Osteocyte (in vitro differentiated cells): ENCODE results near the gene ABLIM1. TPM values are rescaled to one million over a fixed set of nuclear protein-coding genes. Genes with fewer than 3 reads are reported as not detected.

Experiments used
- DNase-seq: peaks from one replicate; pipeline ENCODE4 v3.0.0; 2021; ENCODE audit warnings: mixed read lengths; ENCODE audit not compliant: unreplicated experiment; ENCODE audit errors: extremely low spot score
- H3K27ac Mint-ChIP-seq: one replicate; pipeline ENCODE4 v1.8.0; 2021; ENCODE audit warnings: mild to moderate bottlenecking, mixed read lengths; ENCODE audit not compliant: unreplicated experiment
- H3K27me3 Mint-ChIP-seq: one replicate; pipeline ENCODE4 v1.8.0; 2021; ENCODE audit warnings: mixed read lengths; ENCODE audit not compliant: unreplicated experiment
- H3K36me3 Mint-ChIP-seq: one replicate; pipeline ENCODE4 v1.8.0; 2021; ENCODE audit warnings: mixed read lengths; ENCODE audit not compliant: unreplicated experiment
- H3K4me1 Mint-ChIP-seq: one replicate; pipeline ENCODE4 v1.8.0; 2021; ENCODE audit warnings: mixed read lengths; ENCODE audit not compliant: unreplicated experiment
- H3K4me3 Mint-ChIP-seq: one replicate; pipeline ENCODE4 v1.8.0; 2021; ENCODE audit warnings: mild to moderate bottlenecking, moderate library complexity, mixed read lengths; ENCODE audit not compliant: unreplicated experiment
- H3K9me3 Mint-ChIP-seq: one replicate; pipeline ENCODE4 v1.8.0; 2021; ENCODE audit warnings: mixed read lengths; ENCODE audit not compliant: unreplicated experiment
- total RNA-seq: library from RNA; stranded (reverse); gene quantifications from 2 replicates; pipeline ENCODE4 v1.2.1, GENCODE V29; 2021
- TF ChIP-seq, protein P1 (sequence below): fragments of 200-600 bp; sonication (generic); IDR thresholded peaks from 2 replicates; pipeline ENCODE4 v1.5.0; 2021; ENCODE audit warnings: antibody characterized with exemption, mild to moderate bottlenecking, moderate library complexity

The ABLIM1 gene
- total RNA-seq, 1 donor from 2014 or later = 39.0 TPM

DNA sequence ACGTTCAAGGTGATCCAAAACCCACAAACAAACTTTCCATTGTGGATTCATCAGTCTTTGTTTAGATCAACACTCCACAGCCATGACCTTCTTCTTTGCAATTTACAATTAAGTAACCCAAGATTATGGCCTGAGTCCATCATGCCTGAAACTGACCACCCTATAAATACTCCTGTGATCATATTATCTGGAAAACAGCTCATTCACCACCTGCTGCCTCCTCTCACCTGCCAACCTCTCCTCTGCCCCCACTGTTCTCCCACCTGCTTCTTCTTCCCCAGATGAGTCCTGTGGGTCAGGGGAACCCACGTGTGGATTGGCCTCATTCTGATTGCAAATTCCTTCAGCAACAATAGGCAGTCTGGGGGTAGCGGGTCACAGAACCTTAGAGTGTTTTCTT, 81.4 kb downstream of the ABLIM1 start:
- no peak for DNase-seq

DNA sequence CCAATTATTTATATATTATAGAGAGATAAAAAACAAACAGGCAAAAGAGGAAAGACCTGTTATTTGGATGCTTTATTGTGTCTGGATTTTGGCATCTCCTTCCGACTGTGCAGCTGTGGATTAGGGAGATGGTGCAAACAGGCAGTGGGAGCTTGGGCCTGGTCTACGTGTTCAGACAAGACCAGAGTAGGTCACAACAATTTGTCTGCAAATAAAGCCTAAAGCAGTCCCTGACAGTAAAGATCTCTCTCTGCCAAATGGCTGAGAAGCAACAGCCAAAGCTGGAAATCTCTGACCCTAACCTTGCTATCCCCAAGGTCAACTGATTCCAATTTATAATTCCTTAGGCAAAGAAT, 82.0 kb downstream of the ABLIM1 start:
- Mint-ChIP-seq H3K36me3 (no peaks in the 10 kb centered on the region), H3K27me3 (no peaks in the 10 kb centered on the region), H3K9me3 (no peaks in the 10 kb centered on the region), H3K4me1 (peaks cover 25% of the 10 kb centered on the region), H3K27ac (no peak overlapping the region), H3K4me3 (no peak overlapping the region)
- no peak for DNase-seq
- TF ChIP-seq, protein P1, sequence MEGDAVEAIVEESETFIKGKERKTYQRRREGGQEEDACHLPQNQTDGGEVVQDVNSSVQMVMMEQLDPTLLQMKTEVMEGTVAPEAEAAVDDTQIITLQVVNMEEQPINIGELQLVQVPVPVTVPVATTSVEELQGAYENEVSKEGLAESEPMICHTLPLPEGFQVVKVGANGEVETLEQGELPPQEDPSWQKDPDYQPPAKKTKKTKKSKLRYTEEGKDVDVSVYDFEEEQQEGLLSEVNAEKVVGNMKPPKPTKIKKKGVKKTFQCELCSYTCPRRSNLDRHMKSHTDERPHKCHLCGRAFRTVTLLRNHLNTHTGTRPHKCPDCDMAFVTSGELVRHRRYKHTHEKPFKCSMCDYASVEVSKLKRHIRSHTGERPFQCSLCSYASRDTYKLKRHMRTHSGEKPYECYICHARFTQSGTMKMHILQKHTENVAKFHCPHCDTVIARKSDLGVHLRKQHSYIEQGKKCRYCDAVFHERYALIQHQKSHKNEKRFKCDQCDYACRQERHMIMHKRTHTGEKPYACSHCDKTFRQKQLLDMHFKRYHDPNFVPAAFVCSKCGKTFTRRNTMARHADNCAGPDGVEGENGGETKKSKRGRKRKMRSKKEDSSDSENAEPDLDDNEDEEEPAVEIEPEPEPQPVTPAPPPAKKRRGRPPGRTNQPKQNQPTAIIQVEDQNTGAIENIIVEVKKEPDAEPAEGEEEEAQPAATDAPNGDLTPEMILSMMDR = no peak

More for the DNA sequence above, 81.4 kb downstream of the ABLIM1 start:
- TF ChIP-seq, protein P1 = no peak
- H3K4me1 Mint-ChIP-seq = peaks cover 19% of the 10 kb centered on the region
- no peaks in the 10 kb centered on the region for H3K9me3 Mint-ChIP-seq
- no peaks in the 10 kb centered on the region for H3K27me3 Mint-ChIP-seq
- H3K4me3 Mint-ChIP-seq = no peak overlapping the region
- H3K36me3 Mint-ChIP-seq = no peaks in the 10 kb centered on the region
- H3K27ac Mint-ChIP-seq = no peak overlapping the region

DNA sequence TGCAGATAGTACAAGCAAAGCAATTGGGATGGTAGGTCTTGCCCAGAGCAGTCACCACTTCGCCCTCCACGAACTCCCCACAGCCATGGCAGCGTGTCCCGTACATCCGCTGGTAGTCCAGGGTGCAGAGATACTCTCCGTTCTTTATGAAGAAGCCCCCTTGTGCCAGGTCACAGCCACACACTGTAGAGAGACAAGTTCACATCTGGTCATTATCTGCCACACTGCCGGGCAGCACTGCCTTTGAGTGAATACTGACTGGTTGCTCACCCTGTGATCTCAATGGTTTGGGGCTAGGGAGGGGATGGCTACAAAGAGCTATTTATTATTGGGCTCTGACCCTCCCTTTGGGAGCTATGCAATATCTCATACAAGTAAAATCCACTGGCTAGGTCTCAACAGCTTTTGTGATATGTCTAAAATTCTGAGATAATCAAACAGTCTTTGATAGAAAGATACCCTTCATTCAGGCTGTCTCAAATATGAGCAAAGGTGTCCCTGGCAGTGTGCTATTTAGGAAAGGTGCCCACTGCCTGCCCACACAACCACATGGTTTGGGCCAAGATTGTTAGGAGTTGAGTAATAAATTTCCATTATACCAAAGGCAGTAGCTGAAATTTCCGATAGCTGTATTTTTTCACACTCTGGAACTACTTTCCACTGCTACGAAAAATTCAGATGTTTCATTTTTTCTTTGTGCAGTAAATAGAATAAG, 82.5 kb downstream of the ABLIM1 start:
- DNase-seq = no peak
- H3K36me3 Mint-ChIP-seq = no peaks in the 10 kb centered on the region
- no peak overlapping the region for H3K4me3 Mint-ChIP-seq
- no peaks in the 10 kb centered on the region for H3K27me3 Mint-ChIP-seq
- H3K4me1 Mint-ChIP-seq = peaks cover 25% of the 10 kb centered on the region
- TF ChIP-seq, protein P1 = no peak
- H3K9me3 Mint-ChIP-seq = no peaks in the 10 kb centered on the region
- H3K27ac Mint-ChIP-seq = no peak overlapping the region

DNA sequence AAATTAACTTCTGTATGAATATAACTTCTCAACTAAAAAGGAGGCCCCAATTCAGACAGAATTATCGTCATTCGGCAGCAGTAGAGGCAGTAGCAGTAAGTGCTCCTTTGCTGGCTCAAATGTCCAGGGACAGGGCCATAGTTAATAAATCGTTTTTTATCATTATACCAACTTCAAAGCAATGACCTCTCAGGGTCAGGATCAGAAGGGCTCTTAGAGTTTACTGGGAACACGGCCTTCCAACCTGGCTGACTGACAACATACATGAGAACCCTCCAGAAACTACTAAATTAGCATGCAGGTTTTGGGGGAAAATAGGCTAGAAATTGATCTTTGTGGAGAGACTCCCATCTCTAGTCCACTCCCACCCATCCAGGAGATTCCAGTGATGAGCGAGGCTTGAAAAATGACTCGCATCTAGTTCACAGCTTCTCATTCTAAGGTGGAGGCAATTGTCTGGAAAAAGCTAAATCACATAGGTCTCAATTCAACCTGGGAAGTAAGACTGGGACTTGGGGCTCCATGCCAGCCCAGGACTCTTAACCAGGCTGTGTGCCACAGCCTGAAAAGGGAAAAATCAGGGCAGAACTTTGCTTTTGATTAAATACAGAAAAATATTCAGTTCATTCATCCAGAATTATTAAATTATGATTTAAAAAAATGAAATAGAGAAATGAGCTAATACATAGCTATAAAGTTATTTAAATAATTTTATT, 84.6 kb downstream of the ABLIM1 start:
- Mint-ChIP-seq H3K27ac (no peak overlapping the region), H3K9me3 (no peaks in the 10 kb centered on the region), H3K4me1 (peaks cover 25% of the 10 kb centered on the region), H3K36me3 (no peaks in the 10 kb centered on the region), H3K4me3 (no peak overlapping the region), H3K27me3 (no peaks in the 10 kb centered on the region)
- TF ChIP-seq, protein P1 = no peak
- no peak for DNase-seq

DNA sequence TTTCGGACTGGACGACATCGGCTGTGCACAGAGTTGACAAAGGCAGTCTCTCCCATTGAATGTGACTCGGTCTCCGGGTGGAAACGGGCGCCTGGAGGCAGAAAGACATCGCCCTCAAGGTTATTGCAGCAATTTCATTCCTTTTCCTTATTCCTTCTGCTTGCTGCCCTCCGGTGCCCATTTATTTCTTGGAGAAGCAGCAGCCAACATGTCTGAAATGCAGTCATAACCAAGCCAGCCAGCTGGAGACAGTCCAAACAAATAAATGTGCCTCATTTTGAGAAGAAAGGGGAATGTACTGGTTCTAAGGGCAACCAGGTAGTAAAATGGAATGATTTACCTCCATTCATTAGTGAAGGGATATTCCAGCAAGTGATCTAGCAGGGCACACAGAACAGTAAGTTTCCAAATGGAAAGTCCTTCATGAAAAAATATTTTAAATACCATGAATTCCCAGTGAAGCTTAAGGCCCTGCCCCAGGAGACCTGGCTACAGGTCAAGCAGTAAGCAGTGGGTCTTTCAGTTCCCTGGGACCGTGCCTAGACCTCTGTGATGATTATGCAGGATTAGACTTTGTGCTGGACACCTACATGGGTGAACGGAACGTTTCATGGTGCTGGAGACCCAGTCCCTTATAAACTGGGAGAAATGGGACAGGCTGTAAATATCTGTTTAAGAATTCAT, 86.6 kb downstream of the ABLIM1 start:
- Mint-ChIP-seq H3K4me3 (no peak overlapping the region), H3K9me3 (no peaks in the 10 kb centered on the region), H3K27me3 (no peaks in the 10 kb centered on the region), H3K36me3 (no peaks in the 10 kb centered on the region), H3K4me1 (peaks cover 8% of the 10 kb centered on the region), H3K27ac (no peak overlapping the region)
- DNase-seq = no peak
- TF ChIP-seq, protein P1 = no peak
